Panc1 (cell line): ENCODE data around the gene MXD4.

Experiments
- TCF7L2 ChIP-seq: IDR thresholded peaks from 2 replicates; pipeline ENCODE4 v1.6.1; 2011; ENCODE audit warnings: mild to moderate bottlenecking, low read depth, low read length, inconsistent platforms
- TF ChIP-seq, protein P1 (sequence below): fragments of 450-650 bp; IDR thresholded peaks from 2 replicates; pipeline ENCODE4 v1.5.1; 2017; ENCODE audit warnings: mild to moderate bottlenecking

DNA sequence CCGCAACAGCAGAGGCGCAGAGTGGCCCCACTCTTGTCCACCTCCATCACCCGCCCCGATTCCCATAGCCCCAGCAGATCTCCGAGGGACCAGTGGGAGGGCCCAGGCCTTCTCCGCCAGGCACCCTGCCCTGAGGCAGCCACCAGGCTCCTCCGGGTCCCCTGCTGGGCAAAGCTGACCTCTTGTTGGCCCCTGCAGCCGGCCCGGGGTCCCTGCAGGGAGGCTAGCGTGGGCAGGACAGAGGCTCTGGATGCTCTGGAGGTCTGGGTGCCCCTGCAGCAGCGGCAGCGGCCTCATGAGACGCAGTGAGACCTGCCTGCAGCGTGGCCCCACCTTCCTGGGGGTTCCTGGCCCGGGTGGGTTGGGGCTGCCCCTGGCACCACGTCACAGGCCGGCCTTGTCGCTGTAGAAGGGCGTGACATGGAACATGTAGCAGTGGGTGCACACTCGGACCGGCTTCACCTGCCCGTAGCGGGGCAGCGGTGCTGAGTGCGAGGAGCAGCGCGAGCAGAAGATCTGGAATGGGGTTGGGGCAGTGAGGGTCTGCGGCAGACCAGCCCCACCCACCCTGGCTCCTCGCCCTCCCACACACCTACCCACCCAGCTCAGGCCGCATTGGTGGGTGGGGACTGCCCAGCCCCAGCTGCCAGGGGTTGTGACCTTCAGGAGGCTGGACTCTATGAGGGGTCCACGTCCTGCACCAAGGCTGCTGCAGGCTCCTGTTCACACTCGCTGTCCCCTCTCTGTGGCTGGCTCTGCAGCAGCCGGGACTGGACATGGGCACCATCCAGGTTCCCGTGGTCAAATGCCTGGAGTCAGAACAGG lies 8.6 kb upstream of the MXD4 start:
- TF ChIP-seq, protein P1, sequence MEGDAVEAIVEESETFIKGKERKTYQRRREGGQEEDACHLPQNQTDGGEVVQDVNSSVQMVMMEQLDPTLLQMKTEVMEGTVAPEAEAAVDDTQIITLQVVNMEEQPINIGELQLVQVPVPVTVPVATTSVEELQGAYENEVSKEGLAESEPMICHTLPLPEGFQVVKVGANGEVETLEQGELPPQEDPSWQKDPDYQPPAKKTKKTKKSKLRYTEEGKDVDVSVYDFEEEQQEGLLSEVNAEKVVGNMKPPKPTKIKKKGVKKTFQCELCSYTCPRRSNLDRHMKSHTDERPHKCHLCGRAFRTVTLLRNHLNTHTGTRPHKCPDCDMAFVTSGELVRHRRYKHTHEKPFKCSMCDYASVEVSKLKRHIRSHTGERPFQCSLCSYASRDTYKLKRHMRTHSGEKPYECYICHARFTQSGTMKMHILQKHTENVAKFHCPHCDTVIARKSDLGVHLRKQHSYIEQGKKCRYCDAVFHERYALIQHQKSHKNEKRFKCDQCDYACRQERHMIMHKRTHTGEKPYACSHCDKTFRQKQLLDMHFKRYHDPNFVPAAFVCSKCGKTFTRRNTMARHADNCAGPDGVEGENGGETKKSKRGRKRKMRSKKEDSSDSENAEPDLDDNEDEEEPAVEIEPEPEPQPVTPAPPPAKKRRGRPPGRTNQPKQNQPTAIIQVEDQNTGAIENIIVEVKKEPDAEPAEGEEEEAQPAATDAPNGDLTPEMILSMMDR, result no peak
- no peak for TF ChIP-seq TCF7L2
